ENCODE measurements around the gene SMIM1. TPM values are rescaled to one million over a fixed set of nuclear protein-coding genes. Genes with fewer than 3 reads are reported as not detected.
A peak's percentile ranks its signal among the peaks of the same experiment; 100 is the strongest.

Gene SMIM1
- total and polyA plus RNA-seq, 9 of the 15 experiments (the other 6 are each of a cell fraction or from before 2014, with no cell fraction given), result 2.3 to 125 (median 24.3) TPM

- TF ChIP-seq MGA (IDR thresholded peaks at IDR 0.05), result peak; percentile 25; the same call in 1 of the 2 replicates
- peak; percentile 61; the same call in 1 of the 2 replicates for TF ChIP-seq ERF (CRISPR knock-in tag; IDR thresholded peaks at IDR 0.05)
- TF ChIP-seq MAFF (IDR thresholded peaks at IDR 0.05; ENCODE audit: low read length), result no peak
- 0 out of 2 replicates have a peak, but pooled peaks have one; percentile 35 for TF ChIP-seq KLF1 (tag; IDR thresholded peaks at IDR 0.05)
- TF ChIP-seq CCNT2 (IDR thresholded peaks at IDR 0.05; ENCODE audit: borderline replicate concordance, extremely low read depth, insufficient read length, low read depth, low read length), result peak; percentile 70
- peak in 1 of 3 experiments; percentile 61 for TF ChIP-seq YY1 (IDR thresholded peaks at IDR 0.05; ENCODE audit: borderline replicate concordance in 1 of 3, control insufficient read depth in 1 of 3, extremely low read depth in 1 of 3, insufficient read depth in 3 of 3, insufficient read length in 1 of 3, insufficient replicate concordance in 2 of 3, low read depth in 1 of 3, low read length in 2 of 3)
- 0 out of 2 replicates have a peak, but pooled peaks have one; percentile 36 for TF ChIP-seq MBD2 (IDR thresholded peaks at IDR 0.05; ENCODE audit: borderline replicate concordance, low read depth)
- 0 out of 2 replicates have a peak, but pooled peaks have one; percentile 16 for TF ChIP-seq ZNF263 (CRISPR knock-in tag; IDR thresholded peaks at IDR 0.05; ENCODE audit: borderline replicate concordance)
- no peak for TF ChIP-seq XRCC3 (IDR thresholded peaks at IDR 0.05)
- peak; percentile 37; the same call in 1 of the 2 replicates for TF ChIP-seq ARID4B (CRISPR knock-in tag; IDR thresholded peaks at IDR 0.05)
Observed at GRCh38 chr1:3746830-3747521, 25.6 kb upstream of the SMIM1 start (continued).
